GM19025 (cell line): ENCODE measurements around the gene KLF15.

Source experiments
- ATAC-seq: cut with Tn5 transposase; IDR thresholded peaks from one replicate; pipeline ENCODE4 v1.9.1; 2021; ENCODE audit warnings: mild to moderate bottlenecking, low read depth, moderate library complexity; ENCODE audit not compliant: unreplicated experiment

Gene KLF15

GRCh38 chr3:126309165-126309564, 48.0 kb downstream of the KLF15 start:
- ATAC-seq, result no peak

GRCh38 chr3:126308394-126309125, 48.6 kb downstream of the KLF15 start:
- no peak for ATAC-seq

- no peak for ATAC-seq
Observed at GRCh38 chr3:126307591-126308393, 49.4 kb downstream of the KLF15 start.

- ATAC-seq, result no peak
Observed at GRCh38 chr3:126306888-126307482, 50.2 kb downstream of the KLF15 start.

GRCh38 chr3:126306397-126306796, 50.8 kb downstream of the KLF15 start:
- ATAC-seq, result no peak

- no peak for ATAC-seq
Observed at GRCh38 chr3:126305427-126305826, 51.8 kb downstream of the KLF15 start.

- ATAC-seq, result no peak
Observed at GRCh38 chr3:126304704-126305103, 52.5 kb downstream of the KLF15 start.

GRCh38 chr3:126304291-126304690, 52.9 kb downstream of the KLF15 start:
- no peak for ATAC-seq

GRCh38 chr3:126303272-126303671, 53.9 kb downstream of the KLF15 start:
- no peak for ATAC-seq

- ATAC-seq, result no peak
Observed at GRCh38 chr3:126300761-126301481, 56.3 kb downstream of the KLF15 start.

GRCh38 chr3:126300001-126300760, 57.0 kb downstream of the KLF15 start:
- ATAC-seq, result no peak

GRCh38 chr3:126295407-126295939, 61.7 kb downstream of the KLF15 start:
- no peak for ATAC-seq

GRCh38 chr3:126294211-126294808, 62.9 kb downstream of the KLF15 start:
- ATAC-seq, result no peak

- ATAC-seq, result no peak
Observed at GRCh38 chr3:126293370-126294082, 63.7 kb downstream of the KLF15 start.
